Measurements from ENCODE around the gene MAGEA3. TPM values are rescaled to one million over a fixed set of nuclear protein-coding genes. Genes with fewer than 3 reads are reported as not detected.
"Not testable (repeated sequence)": the region's sequence is repeated elsewhere in the genome, so short reads cannot be mapped to it uniquely, and the experiment has no call there.

MAGEA3 gene
- total RNA-seq, 1 donor from 2014 or later: not detected

GRCh38 chrX:152713815-152714787, 15.5 kb downstream of the MAGEA3 start, which contains the start of gene MAGEA2B:
Gene MAGEA2B, plus strand, starts transcription at chrX:152714628. Its CDS starts 2,479 bp downstream, at chrX:152717107.
- H3K4me1 Mint-ChIP-seq; intact Hi-C loops (cut with micrococcal nuclease); POLR2A ChIA-PET; H3K4me3 Mint-ChIP-seq; H3K36me3 Mint-ChIP-seq (ENCODE audit: low read depth); H3K27ac Mint-ChIP-seq; ATAC-seq (ENCODE audit: low read depth); CTCF ChIA-PET; H3K27me3 Mint-ChIP-seq; DNase-seq; H3K9me3 Mint-ChIP-seq: not testable (repeated sequence)

DNA sequence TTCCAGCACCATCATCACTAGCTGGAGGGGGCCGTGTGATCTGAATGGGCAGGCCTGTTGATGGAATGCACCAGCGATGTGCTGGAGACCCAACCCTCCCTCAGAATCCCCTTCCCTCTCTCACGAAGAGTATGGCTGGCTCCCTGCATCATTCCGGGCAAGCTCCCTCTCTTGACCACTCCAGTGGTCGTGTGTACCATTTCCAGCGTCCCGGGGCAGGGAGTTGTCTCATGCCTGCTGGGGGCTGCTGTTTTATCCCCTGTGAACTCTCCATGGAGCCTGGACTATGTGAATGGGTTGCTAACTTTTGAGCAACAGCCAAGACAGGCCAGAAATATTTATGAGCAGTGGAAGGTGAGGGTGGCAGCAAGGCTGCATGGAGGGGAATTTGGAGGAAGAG, 26.8 kb downstream of the MAGEA3 start:
- Mint-ChIP-seq H3K36me3 (ENCODE audit: low read depth) (no peaks in the 10 kb centered on the region), H3K9me3 (no peaks in the 10 kb centered on the region), H3K27ac (no peak overlapping the region), H3K27me3 (no peaks in the 10 kb centered on the region), H3K4me1 (no peaks in the 10 kb centered on the region), H3K4me3 (no peak overlapping the region)
- ChIA-PET CTCF (no interaction called here), POLR2A (no interaction called here)
- TF ChIP-seq, protein P1, sequence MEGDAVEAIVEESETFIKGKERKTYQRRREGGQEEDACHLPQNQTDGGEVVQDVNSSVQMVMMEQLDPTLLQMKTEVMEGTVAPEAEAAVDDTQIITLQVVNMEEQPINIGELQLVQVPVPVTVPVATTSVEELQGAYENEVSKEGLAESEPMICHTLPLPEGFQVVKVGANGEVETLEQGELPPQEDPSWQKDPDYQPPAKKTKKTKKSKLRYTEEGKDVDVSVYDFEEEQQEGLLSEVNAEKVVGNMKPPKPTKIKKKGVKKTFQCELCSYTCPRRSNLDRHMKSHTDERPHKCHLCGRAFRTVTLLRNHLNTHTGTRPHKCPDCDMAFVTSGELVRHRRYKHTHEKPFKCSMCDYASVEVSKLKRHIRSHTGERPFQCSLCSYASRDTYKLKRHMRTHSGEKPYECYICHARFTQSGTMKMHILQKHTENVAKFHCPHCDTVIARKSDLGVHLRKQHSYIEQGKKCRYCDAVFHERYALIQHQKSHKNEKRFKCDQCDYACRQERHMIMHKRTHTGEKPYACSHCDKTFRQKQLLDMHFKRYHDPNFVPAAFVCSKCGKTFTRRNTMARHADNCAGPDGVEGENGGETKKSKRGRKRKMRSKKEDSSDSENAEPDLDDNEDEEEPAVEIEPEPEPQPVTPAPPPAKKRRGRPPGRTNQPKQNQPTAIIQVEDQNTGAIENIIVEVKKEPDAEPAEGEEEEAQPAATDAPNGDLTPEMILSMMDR (IDR thresholded peaks at IDR 0.05): no peak
- DNase-seq (no peak), ATAC-seq (ENCODE audit: low read depth) (no peak)
- intact Hi-C loops (cut with micrococcal nuclease): no loop called here

GRCh38 chrX:152733261-152733975, 34.8 kb downstream of the MAGEA3 start, which contains the start of the genes CSAG1 and MAGEA12:
Gene CSAG1, minus strand, starts transcription at chrX:152733721. Its CDS starts 1,261 bp downstream, at chrX:152732460.
Gene MAGEA12, plus strand, starts transcription at chrX:152733757. Its CDS starts 2,405 bp downstream, at chrX:152736162.
- H3K27ac Mint-ChIP-seq: no peak within 1 kb of the TSS
- DNase-seq (no peak), ATAC-seq (ENCODE audit: low read depth) (no peak)
- ChIA-PET CTCF (no interaction called here), POLR2A (no interaction called here)
- H3K9me3 Mint-ChIP-seq: no peaks in the 10 kb centered on the region
- no peaks in the 10 kb centered on the region for H3K27me3 Mint-ChIP-seq
- intact Hi-C loops (cut with micrococcal nuclease): no loop called here
- no peaks in the 10 kb centered on the region for H3K4me1 Mint-ChIP-seq
- H3K4me3 Mint-ChIP-seq: no peak within 1 kb of the TSS
- no peaks in the 10 kb centered on the region for H3K36me3 Mint-ChIP-seq (ENCODE audit: low read depth)
- TF ChIP-seq, protein P1 (IDR thresholded peaks at IDR 0.05): no peak

DNA sequence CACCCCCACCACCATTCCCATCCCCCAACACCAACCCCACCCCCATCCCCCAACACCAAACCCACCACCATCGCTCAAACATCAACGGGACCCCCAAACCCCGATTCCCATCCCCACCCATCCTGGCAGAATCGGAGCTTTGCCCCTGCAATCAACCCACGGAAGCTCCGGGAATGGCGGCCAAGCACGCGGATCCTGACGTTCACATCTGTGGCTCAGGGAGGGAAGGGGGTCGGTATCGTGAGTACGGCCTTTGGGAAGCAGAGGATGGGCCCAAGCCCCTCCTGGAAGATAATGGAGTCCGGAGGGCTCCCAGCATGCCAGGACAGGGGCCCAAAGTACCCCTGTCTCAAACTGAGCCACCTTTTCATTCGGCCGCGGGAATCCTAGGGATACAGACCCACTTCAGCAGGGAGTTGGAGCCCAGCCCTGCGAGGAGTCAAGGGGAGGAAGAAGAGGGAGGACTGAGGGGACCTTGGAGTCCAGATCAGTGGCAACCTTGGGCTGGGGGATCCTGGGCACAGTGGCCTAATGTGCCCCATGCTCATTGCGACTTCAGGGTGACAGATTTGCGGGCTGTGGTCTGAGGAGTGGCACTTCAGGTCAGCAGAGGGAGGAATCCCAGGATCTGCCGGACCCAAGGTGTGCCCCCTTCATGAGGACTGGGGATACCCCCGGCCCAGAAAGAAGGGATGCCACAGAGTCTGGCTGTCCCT, 35.7 kb downstream of the MAGEA3 start:
- CTCF ChIA-PET; H3K27me3 Mint-ChIP-seq; H3K4me1 Mint-ChIP-seq; H3K36me3 Mint-ChIP-seq (ENCODE audit: low read depth); DNase-seq; POLR2A ChIA-PET; H3K27ac Mint-ChIP-seq; H3K9me3 Mint-ChIP-seq; ATAC-seq (ENCODE audit: low read depth); H3K4me3 Mint-ChIP-seq; intact Hi-C loops (cut with micrococcal nuclease): not testable (repeated sequence)

- ATAC-seq (ENCODE audit: low read depth) (no peak), DNase-seq (no peak)
- CTCF ChIA-PET: no interaction called here
- TF ChIP-seq, protein P1 (IDR thresholded peaks at IDR 0.05): no peak
- Mint-ChIP-seq H3K4me3 (no peak overlapping the region), H3K27ac (no peak overlapping the region), H3K36me3 (ENCODE audit: low read depth) (no peaks in the 10 kb centered on the region), H3K9me3 (no peaks in the 10 kb centered on the region), H3K27me3 (no peaks in the 10 kb centered on the region), H3K4me1 (no peaks in the 10 kb centered on the region)
- intact Hi-C loops (cut with micrococcal nuclease): no loop called here
- POLR2A ChIA-PET: no interaction called here
Observed at GRCh38 chrX:152735101-152735500, 36.5 kb downstream of the MAGEA3 start.

All from activated B cell treated with CpG ODN at 0.5 μM for 24 hours (primary cell).